Measurements from ENCODE around the gene PYGB.

DNA sequence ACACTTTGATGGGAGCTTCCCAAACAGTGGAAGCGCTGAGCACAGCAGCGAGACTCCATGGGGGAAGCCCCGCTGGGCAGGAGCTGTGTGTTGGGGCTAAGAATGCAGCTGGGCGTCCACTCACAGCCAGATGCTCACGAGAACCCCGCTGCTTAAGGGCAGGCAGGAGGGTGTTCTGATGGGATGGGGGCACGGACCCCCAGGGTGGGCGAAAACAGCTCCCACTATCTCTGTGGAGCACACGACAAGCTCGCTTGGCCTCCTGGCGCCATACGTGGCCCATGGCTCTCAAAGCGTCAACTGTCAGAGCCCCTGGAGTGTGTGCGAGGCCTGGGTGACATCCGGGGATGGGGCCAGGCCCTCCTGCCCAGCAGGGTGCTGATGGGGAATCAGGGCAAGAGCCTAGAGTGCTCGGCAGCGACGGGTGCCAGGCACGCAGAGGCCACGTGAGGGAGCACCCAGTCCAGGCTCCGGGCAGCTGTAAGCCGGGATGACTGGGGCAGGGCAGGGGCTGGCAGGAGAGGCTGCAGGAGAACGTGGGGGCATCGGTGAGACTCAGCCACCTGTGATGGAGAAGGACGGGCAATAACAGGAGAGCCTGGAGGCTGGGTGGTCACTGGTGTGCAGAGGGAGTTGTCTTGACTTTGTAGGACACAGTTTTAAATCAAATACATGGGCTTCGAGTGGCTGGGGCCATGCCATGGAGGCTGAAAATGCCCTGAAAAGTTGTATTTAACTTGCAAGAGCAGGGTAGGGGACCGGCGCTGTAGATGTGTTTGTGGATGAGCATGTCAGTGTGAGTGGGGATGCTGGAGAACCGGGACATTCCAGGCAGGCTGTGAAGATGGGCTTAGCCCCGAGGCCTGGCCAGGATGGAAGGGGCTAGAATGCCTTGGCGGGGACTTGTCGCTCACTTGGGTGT lies 27.3 kb downstream of the PYGB start:
- TF ChIP-seq ZNF501 (tag by site-specific recombination; IDR thresholded peaks at IDR 0.05) (no peak), SP7 (tag by site-specific recombination; IDR thresholded peaks at IDR 0.05) (no peak), ZNF629 (tag by site-specific recombination; IDR thresholded peaks at IDR 0.05) (no peak), ZNF670 (tag by site-specific recombination; IDR thresholded peaks at IDR 0.05; ENCODE audit: low read depth) (no peak), YY1 (tag by site-specific recombination; IDR thresholded peaks at IDR 0.05) (no peak), ZNF23 (tag by site-specific recombination; IDR thresholded peaks at IDR 0.05; ENCODE audit: borderline replicate concordance) (no peak), ZNF514 (tag by site-specific recombination; IDR thresholded peaks at IDR 0.05) (no peak), ZNF747 (tag by site-specific recombination; IDR thresholded peaks at IDR 0.05) (no peak), ZNF416 (tag by site-specific recombination; IDR thresholded peaks at IDR 0.05) (no peak)
- TF ChIP-seq, protein P1, sequence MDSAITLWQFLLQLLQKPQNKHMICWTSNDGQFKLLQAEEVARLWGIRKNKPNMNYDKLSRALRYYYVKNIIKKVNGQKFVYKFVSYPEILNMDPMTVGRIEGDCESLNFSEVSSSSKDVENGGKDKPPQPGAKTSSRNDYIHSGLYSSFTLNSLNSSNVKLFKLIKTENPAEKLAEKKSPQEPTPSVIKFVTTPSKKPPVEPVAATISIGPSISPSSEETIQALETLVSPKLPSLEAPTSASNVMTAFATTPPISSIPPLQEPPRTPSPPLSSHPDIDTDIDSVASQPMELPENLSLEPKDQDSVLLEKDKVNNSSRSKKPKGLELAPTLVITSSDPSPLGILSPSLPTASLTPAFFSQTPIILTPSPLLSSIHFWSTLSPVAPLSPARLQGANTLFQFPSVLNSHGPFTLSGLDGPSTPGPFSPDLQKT (IDR thresholded peaks at IDR 0.05; ENCODE audit: borderline replicate concordance, low read depth, low read length): no peak
- TF ChIP-seq, protein P2, sequence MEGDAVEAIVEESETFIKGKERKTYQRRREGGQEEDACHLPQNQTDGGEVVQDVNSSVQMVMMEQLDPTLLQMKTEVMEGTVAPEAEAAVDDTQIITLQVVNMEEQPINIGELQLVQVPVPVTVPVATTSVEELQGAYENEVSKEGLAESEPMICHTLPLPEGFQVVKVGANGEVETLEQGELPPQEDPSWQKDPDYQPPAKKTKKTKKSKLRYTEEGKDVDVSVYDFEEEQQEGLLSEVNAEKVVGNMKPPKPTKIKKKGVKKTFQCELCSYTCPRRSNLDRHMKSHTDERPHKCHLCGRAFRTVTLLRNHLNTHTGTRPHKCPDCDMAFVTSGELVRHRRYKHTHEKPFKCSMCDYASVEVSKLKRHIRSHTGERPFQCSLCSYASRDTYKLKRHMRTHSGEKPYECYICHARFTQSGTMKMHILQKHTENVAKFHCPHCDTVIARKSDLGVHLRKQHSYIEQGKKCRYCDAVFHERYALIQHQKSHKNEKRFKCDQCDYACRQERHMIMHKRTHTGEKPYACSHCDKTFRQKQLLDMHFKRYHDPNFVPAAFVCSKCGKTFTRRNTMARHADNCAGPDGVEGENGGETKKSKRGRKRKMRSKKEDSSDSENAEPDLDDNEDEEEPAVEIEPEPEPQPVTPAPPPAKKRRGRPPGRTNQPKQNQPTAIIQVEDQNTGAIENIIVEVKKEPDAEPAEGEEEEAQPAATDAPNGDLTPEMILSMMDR (tag by site-specific recombination; IDR thresholded peaks at IDR 0.05): no peak
- TF ChIP-seq, protein P3, sequence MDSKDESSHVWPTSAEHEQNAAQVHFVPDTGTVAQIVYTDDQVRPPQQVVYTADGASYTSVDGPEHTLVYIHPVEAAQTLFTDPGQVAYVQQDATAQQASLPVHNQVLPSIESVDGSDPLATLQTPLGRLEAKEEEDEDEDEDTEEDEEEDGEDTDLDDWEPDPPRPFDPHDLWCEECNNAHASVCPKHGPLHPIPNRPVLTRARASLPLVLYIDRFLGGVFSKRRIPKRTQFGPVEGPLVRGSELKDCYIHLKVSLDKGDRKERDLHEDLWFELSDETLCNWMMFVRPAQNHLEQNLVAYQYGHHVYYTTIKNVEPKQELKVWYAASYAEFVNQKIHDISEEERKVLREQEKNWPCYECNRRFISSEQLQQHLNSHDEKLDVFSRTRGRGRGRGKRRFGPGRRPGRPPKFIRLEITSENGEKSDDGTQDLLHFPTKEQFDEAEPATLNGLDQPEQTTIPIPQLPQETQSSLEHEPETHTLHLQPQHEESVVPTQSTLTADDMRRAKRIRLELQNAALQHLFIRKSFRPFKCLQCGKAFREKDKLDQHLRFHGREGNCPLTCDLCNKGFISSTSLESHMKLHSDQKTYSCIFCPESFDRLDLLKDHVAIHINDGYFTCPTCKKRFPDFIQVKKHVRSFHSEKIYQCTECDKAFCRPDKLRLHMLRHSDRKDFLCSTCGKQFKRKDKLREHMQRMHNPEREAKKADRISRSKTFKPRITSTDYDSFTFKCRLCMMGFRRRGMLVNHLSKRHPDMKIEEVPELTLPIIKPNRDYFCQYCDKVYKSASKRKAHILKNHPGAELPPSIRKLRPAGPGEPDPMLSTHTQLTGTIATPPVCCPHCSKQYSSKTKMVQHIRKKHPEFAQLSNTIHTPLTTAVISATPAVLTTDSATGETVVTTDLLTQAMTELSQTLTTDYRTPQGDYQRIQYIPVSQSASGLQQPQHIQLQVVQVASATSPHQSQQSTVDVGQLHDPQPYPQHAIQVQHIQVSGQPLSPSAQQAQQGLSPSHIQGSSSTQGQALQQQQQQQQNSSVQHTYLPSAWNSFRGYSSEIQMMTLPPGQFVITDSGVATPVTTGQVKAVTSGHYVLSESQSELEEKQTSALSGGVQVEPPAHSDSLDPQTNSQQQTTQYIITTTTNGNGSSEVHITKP (tag by site-specific recombination; IDR thresholded peaks at IDR 0.05): no peak
- TF ChIP-seq, protein P4, sequence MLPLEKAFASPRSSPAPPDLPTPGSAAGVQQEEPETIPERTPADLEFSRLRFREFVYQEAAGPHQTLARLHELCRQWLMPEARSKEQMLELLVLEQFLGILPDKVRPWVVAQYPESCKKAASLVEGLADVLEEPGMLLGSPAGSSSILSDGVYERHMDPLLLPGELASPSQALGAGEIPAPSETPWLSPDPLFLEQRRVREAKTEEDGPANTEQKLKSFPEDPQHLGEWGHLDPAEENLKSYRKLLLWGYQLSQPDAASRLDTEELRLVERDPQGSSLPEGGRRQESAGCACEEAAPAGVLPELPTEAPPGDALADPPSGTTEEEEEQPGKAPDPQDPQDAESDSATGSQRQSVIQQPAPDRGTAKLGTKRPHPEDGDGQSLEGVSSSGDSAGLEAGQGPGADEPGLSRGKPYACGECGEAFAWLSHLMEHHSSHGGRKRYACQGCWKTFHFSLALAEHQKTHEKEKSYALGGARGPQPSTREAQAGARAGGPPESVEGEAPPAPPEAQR (tag by site-specific recombination; IDR thresholded peaks at IDR 0.05): no peak
- TF ChIP-seq, protein P5, sequence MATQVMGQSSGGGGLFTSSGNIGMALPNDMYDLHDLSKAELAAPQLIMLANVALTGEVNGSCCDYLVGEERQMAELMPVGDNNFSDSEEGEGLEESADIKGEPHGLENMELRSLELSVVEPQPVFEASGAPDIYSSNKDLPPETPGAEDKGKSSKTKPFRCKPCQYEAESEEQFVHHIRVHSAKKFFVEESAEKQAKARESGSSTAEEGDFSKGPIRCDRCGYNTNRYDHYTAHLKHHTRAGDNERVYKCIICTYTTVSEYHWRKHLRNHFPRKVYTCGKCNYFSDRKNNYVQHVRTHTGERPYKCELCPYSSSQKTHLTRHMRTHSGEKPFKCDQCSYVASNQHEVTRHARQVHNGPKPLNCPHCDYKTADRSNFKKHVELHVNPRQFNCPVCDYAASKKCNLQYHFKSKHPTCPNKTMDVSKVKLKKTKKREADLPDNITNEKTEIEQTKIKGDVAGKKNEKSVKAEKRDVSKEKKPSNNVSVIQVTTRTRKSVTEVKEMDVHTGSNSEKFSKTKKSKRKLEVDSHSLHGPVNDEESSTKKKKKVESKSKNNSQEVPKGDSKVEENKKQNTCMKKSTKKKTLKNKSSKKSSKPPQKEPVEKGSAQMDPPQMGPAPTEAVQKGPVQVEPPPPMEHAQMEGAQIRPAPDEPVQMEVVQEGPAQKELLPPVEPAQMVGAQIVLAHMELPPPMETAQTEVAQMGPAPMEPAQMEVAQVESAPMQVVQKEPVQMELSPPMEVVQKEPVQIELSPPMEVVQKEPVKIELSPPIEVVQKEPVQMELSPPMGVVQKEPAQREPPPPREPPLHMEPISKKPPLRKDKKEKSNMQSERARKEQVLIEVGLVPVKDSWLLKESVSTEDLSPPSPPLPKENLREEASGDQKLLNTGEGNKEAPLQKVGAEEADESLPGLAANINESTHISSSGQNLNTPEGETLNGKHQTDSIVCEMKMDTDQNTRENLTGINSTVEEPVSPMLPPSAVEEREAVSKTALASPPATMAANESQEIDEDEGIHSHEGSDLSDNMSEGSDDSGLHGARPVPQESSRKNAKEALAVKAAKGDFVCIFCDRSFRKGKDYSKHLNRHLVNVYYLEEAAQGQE (tag by site-specific recombination; IDR thresholded peaks at IDR 0.05): no peak
